Astrocyte of the cerebellum (primary cell): ENCODE results near the gene ADAMTS8.
"Not testable (repeated sequence)": the region's sequence is repeated elsewhere in the genome, so short reads cannot be mapped to it uniquely, and the experiment has no call there.

Source experiments
- DNase-seq: peaks from one replicate; pipeline ENCODE4 v3.0.0-alpha.2; 2011; ENCODE audit warnings: low read depth
- H3K4me3 ChIP-seq: 2 replicates; pipeline ENCODE4 v1.5.1; 2011; ENCODE audit warnings: mild to moderate bottlenecking, low read depth, low read length, moderate library complexity
- in situ Hi-C: cut with HindIII; loops from 2 replicates; pipeline ENCODE4 v1.10.0; 2017; ENCODE audit warnings: low sequenced_read_pairs
- TF ChIP-seq, protein P1 (sequence below): IDR thresholded peaks from 2 replicates; pipeline ENCODE4 v1.5.1; 2012; ENCODE audit warnings: low read length, low read depth, moderate library complexity, mild to moderate bottlenecking; ENCODE audit errors: missing control alignments

ADAMTS8 gene

DNA sequence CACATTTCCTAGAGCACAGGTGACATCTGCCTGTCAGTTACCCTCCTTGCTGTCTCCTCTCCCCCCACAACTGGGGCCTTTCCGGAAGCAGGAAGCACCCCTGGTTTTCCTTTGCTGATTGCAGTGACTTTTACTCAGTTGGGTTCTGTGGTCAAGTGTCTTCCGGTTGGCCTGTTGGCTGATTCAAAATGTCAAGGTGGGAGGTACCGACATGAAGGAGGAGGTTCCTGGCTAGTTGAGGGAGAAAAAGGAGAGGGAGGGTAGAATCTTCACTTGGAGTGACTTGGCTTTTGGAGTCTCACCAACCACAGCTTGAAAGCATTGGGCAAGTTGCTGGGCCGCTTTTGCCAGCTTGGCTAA lies 10.7 kb upstream of the ADAMTS8 start:
- TF ChIP-seq, protein P1, sequence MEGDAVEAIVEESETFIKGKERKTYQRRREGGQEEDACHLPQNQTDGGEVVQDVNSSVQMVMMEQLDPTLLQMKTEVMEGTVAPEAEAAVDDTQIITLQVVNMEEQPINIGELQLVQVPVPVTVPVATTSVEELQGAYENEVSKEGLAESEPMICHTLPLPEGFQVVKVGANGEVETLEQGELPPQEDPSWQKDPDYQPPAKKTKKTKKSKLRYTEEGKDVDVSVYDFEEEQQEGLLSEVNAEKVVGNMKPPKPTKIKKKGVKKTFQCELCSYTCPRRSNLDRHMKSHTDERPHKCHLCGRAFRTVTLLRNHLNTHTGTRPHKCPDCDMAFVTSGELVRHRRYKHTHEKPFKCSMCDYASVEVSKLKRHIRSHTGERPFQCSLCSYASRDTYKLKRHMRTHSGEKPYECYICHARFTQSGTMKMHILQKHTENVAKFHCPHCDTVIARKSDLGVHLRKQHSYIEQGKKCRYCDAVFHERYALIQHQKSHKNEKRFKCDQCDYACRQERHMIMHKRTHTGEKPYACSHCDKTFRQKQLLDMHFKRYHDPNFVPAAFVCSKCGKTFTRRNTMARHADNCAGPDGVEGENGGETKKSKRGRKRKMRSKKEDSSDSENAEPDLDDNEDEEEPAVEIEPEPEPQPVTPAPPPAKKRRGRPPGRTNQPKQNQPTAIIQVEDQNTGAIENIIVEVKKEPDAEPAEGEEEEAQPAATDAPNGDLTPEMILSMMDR: no peak
- no peak for DNase-seq
- in situ Hi-C loops: loop anchor here (5.0 kb wide), 1 partner anchor 423 kb away; no protein-coding TSS in a partner anchor

DNA sequence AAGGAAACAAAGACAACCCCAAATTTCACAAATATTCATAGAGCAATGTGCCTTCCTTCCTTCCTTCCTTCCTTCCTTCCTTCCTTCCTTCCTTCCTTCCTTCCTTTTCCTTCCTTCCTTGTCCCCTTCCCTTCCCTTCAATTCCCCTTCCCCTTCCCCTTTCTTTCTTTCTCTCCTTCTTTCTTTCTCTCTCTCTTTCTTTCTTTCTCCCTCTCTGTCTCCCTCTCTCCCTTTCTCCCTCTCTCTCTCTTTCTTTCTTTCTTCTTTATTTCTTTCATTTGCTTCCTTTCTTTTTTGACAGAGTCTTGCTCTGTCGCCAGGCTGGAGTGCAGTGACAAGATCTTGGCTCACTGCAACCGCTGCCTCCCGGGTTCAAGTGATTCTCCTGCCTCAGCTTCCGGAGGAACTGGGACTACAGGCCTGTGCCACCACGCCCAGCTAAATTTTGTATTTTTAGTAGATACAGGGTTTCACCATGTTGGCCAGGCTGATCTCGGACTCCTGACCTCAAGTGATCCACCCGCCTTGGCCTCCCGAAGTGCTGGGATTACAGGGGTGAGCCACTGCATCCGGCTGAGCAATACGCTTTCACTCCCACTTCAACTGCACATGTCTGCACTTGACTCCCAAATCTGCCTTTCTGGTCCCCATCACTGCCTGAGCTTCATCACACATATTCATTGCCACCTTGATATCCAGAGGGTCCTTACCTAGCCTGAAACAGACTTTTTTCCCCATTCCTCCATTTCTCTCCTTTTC lies 10.2 kb upstream of the ADAMTS8 start:
- not testable (repeated sequence) for H3K4me3 ChIP-seq, DNase-seq
- in situ Hi-C loops: loop anchor here (5.0 kb wide), 1 partner anchor 424 kb away; no protein-coding TSS in a partner anchor

More for the DNA sequence above, 10.7 kb upstream of the ADAMTS8 start:
- no peak overlapping the region for H3K4me3 ChIP-seq

DNA sequence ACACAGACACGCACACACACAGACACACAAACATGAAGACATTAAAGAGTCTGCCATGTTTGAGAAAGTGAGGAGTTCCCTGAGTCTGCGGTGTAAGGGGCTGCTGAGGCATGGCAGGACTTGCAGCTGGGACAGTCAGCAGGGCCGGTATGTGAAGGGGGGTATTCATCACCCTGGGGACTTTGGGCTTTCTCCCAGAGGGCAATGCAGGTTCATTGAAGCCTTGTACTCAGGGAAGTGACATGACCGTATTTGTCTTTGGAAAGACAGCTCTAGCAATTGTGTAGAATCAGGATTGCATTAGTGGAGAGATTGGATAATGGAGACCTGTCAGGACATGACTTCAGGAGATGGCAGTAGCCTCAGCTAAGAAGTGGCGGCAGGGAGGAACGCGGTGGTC lies 9.4 kb upstream of the ADAMTS8 start:
- no peak overlapping the region for H3K4me3 ChIP-seq
- no peak for DNase-seq
- in situ Hi-C loops: loop anchor here (5.0 kb wide), 1 partner anchor 424 kb away; no protein-coding TSS in a partner anchor
- TF ChIP-seq, protein P1: no peak

DNA sequence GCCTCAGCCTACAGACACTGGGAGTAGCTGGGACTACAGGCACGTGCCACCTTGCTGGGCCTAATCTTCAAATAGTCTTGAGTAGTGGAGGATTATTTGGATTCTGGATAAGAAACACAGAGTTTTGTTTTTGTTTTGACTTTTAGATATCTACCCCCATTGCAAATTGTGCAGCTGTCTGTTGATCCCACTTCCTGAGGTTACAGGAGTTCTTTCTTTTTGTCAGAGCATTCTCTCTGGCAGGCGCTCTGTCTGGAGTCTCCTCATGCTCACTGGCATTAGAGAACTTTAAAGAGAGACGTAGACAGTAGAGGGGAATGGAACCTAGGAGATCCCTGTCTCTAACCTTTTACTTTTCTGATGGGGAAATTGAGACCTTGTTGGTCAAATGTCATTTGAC lies 7.8 kb upstream of the ADAMTS8 start:
- H3K4me3 ChIP-seq: no peak overlapping the region
- TF ChIP-seq, protein P1: no peak
- in situ Hi-C loops: loop anchor here (5.0 kb wide), 1 partner anchor 426 kb away; no protein-coding TSS in a partner anchor
- DNase-seq: no peak

DNA sequence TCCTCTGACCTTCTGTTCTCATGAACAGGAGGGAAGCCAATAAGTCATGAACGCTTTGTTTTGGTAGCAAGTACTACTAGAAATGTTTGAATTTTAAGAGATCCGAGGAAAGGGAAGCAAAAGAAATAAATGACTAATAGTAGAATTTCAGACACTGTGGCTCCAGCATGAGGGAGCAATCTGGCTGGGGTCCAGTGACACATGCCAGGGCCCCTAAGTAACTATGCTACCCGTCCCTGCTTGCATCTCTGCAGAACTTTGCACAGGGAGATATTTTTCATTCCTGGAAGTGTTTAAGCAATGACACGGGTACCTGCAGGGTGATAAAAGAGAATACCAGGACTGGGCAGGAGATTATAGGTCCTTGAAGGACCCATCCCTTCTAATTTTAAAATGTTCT lies 7.3 kb upstream of the ADAMTS8 start:
- DNase-seq: no peak
- no peak overlapping the region for H3K4me3 ChIP-seq
- TF ChIP-seq, protein P1: no peak
- in situ Hi-C loops: loop anchor here (5.0 kb wide), 1 partner anchor 427 kb away; no protein-coding TSS in a partner anchor

DNA sequence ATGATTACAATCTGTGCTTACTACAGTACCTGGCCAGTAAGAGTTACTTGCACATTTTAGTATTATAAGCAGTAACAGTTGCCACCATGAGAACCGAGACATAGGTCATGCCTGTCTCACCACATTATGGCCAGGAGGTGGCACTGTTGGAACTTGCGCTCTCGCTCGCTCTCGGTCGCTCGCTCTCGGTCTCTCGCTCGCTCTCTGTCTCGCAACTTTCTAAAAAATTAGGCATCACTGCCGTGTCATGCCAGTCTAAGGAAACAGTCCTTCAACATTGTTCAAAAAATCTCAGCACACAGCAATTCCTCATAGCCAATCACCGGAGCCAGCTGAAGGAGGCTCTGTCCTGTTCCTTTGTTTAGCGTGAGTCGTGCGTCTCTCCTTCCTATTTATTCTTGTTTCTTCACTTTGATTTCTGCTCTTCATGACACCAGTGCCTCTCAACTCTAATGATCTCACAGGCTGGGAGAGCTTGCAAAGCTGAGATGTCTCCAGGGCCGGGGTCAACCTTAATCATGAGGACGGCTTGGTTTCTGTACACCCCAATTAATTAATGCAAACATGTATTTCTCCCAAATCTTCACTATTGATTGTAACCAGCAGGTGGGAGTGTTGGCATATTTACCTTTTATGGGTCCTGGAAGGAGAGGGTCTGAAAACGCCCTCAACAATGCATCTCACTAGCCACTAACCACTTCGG lies 6.3 kb upstream of the ADAMTS8 start:
- TF ChIP-seq, protein P1: peak; percentile 84
- in situ Hi-C loops: loop anchor here (5.0 kb wide), 1 partner anchor 428 kb away; no protein-coding TSS in a partner anchor
- H3K4me3 ChIP-seq: peak overlapping the region; percentile 52
- DNase-seq: peak; percentile 76

DNA sequence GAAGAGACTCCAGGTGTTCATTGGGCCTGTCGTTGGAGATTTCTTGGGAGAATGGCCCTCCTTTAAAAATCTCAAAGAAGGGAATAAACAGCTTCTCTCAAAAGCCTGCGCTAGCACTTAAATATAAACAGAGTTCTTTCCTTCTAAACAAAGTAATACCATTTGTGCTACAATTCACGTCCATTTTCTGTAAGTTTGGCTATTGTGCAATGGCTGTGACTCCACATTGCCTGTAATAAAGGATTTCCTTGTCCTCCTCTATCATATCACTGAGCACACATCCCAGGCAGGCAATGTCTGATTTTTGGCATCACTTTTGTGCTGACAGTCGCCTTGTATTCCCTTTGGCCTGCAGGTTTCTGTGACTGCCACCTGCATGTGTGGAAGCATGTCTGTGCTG lies 4.9 kb upstream of the ADAMTS8 start:
- in situ Hi-C loops: no loop called here

More for the DNA sequence above, 4.9 kb upstream of the ADAMTS8 start:
- TF ChIP-seq, protein P1: no peak
- H3K4me3 ChIP-seq: no peak overlapping the region
- DNase-seq: no peak
